ENCODE data around the gene AUTS2. TPM values are rescaled to one million over a fixed set of nuclear protein-coding genes. Genes with fewer than 3 reads are reported as not detected.

Gene AUTS2
- total and polyA plus RNA-seq, 2 of the 8 experiments (the other 6 are each of a cell fraction or from before 2014, with no cell fraction given) = 25.9 to 101 TPM

- H2BK20ac ChIP-seq (ENCODE audit: low read length) = no peak overlapping the region
- H4K5ac ChIP-seq (ENCODE audit: insufficient read length, low read depth, low read length) = no peak overlapping the region
- ChIA-PET CTCF (ENCODE audit: partially characterized antibody) (interaction anchor here (0.6 to 3.1 kb wide), 12 partner anchors 9 to 1017 kb away, joined by 3 to 17 read pairs (median 5); no protein-coding TSS in a partner anchor), POLR2A (ENCODE audit: partially characterized antibody) (no interaction called here)
- no peaks in the 10 kb centered on the region for H3K36me3 ChIP-seq (ENCODE audit: control insufficient read depth in 2 of 4, insufficient read depth in 4 of 4, low read length in 3 of 4)
- no peaks in the 10 kb centered on the region for H3K23me2 ChIP-seq (ENCODE audit: low read depth, low read length)
- H2BK15ac ChIP-seq (ENCODE audit: low read length) = no peak overlapping the region
- H3K4me2 ChIP-seq (ENCODE audit: insufficient read depth in 1 of 2, low read depth in 2 of 2, low read length in 2 of 2) = no peak overlapping the region
- no peak overlapping the region for H3K14ac ChIP-seq (ENCODE audit: insufficient read length)
- TF ChIP-seq RAD21 (IDR thresholded peaks at IDR 0.05 in 1 of 2, conservative IDR thresholded peaks at IDR 0.05 in 1 of 2; ENCODE audit: low read depth in 2 of 2, low read length in 2 of 2) (no peak), TBP (IDR thresholded peaks at IDR 0.05; ENCODE audit: low read depth, low read length) (no peak), RNF2 (IDR thresholded peaks at IDR 0.05; ENCODE audit: borderline replicate concordance, low read depth, low read length, missing control alignments, poor library complexity, severe bottlenecking) (no peak), JUN (IDR thresholded peaks at IDR 0.05; ENCODE audit: low read depth, low read length) (no peak), BACH1 (IDR thresholded peaks at IDR 0.05; ENCODE audit: low read length) (no peak), MAFK (IDR thresholded peaks at IDR 0.05; ENCODE audit: low read depth, low read length) (no peak), POLR2AphosphoS5 (IDR thresholded peaks at IDR 0.05; ENCODE audit: low read depth, low read length) (no peak), SIN3A (conservative IDR thresholded peaks at IDR 0.05 in 1 of 2, IDR thresholded peaks at IDR 0.05 in 1 of 2; ENCODE audit: low read depth in 1 of 2, low read length in 2 of 2) (no peak)
- no peak overlapping the region for H3K9ac ChIP-seq (replicated peaks in 1 of 4; ENCODE audit: extremely low read depth in 1 of 4, low read depth in 3 of 4, low read length in 3 of 4)
- H3K27ac ChIP-seq (ENCODE audit: low read depth, low read length) = no peak overlapping the region
- peaks cover 0 to 5% (median 5%) of the 10 kb centered on the region in 4 experiments; a peak in 3 of 7 replicates for H3K4me1 ChIP-seq (replicated peaks in 1 of 4; ENCODE audit: control insufficient read depth in 3 of 4, insufficient read depth in 4 of 4, low read length in 3 of 4)
- H2AFZ ChIP-seq (ENCODE audit: low read length) = no peak overlapping the region
- 76% methylated on average over 3 of the region's 3 CpGs; no CpG with 5 or more reads in 1 of the 2 experiments for WGBS, 2 experiments (ENCODE audit: extremely low coverage in 1 of 2, insufficient coverage in 1 of 2, insufficient read length in 1 of 2, insufficient replicate concordance in 2 of 2, low coverage in 1 of 2, low lambda C conversion rate in 2 of 2, missing lambda C conversion rate in 1 of 2)
- no peak overlapping the region for H3K18ac ChIP-seq (ENCODE audit: extremely low read depth, low read length)
- no peak overlapping the region for H3K23ac ChIP-seq (ENCODE audit: insufficient read length)
- no peaks in the 10 kb centered on the region for H3K9me3 ChIP-seq (ENCODE audit: insufficient read depth in 2 of 2, low read depth in 1 of 2, low read length in 1 of 2)
- H2BK120ac ChIP-seq (replicated peaks; ENCODE audit: low read depth, low read length) = no peak overlapping the region
- no peak overlapping the region for H2BK12ac ChIP-seq (ENCODE audit: low read depth, low read length)
- no peaks in the 10 kb centered on the region for H3K79me2 ChIP-seq (ENCODE audit: control insufficient read depth in 1 of 2, insufficient read depth in 2 of 2, low read length in 2 of 2)
- no peak overlapping the region for H2BK5ac ChIP-seq (ENCODE audit: low read depth, low read length)
- no peak overlapping the region for H4K8ac ChIP-seq (ENCODE audit: extremely low read depth, insufficient read depth, low read length)
- no peak overlapping the region for H3K4me3 ChIP-seq (ENCODE audit: extremely low read depth in 1 of 4, insufficient read depth in 2 of 4, low read depth in 3 of 4, low read length in 4 of 4)
- H3K79me1 ChIP-seq (ENCODE audit: low read depth, low read length) = no peaks in the 10 kb centered on the region
- no peaks in the 10 kb centered on the region for H4K20me1 ChIP-seq (replicated peaks in 1 of 2; ENCODE audit: control insufficient read depth in 1 of 2, insufficient read depth in 2 of 2, low read length in 2 of 2)
- H3K56ac ChIP-seq (replicated peaks; ENCODE audit: insufficient read length, low read depth, low read length) = no peak overlapping the region
- no peak overlapping the region for H2AK5ac ChIP-seq (ENCODE audit: low read depth, low read length)
- H3K27me3 ChIP-seq (replicated peaks in 1 of 4; ENCODE audit: control insufficient read depth in 3 of 4, extremely low read depth in 1 of 4, insufficient read depth in 3 of 4, low read length in 3 of 4) = no peaks in the 10 kb centered on the region
- no peak for FAIRE-seq
- H3K4ac ChIP-seq (replicated peaks; ENCODE audit: insufficient read length, low read depth, low read length) = no peak overlapping the region
- no peak for DNase-seq (ENCODE audit: low read depth in 1 of 2, low spot score in 2 of 2)
- H4K91ac ChIP-seq (replicated peaks; ENCODE audit: insufficient read length, low read length) = no peak overlapping the region
Observed at GRCh38 chr7:70043015-70043538, 444.8 kb downstream of the AUTS2 start.
